Skeletal muscle satellite cell (primary cell): Measurements from ENCODE around the gene GALK2.

Experiments
- H3K27me3 ChIP-seq: 2 replicates; pipeline ENCODE4 v1.7.0; 2013; ENCODE audit warnings: low read length; ENCODE audit not compliant: control insufficient read depth, insufficient read depth
- H3K36me3 ChIP-seq: 2 replicates; pipeline ENCODE4 v1.7.0; 2013; ENCODE audit warnings: mild to moderate bottlenecking, control low read depth, low read length; ENCODE audit not compliant: insufficient read depth
- H3K4me1 ChIP-seq: 2 replicates; pipeline ENCODE4 v1.7.0; 2013; ENCODE audit warnings: low read length; ENCODE audit not compliant: control insufficient read depth, insufficient read depth
- H3K4me2 ChIP-seq: 2 replicates; pipeline ENCODE4 v1.7.0; 2013; ENCODE audit warnings: mild to moderate bottlenecking, low read length
- H3K4me3 ChIP-seq: 2 replicates; pipeline ENCODE4 v1.7.0; 2013; ENCODE audit warnings: low read length
- H3K9ac ChIP-seq: 2 replicates; pipeline ENCODE4 v1.7.0; 2013; ENCODE audit warnings: mild to moderate bottlenecking, low read depth, low read length, moderate library complexity
- H3K9me3 ChIP-seq: replicated peaks from 2 replicates; pipeline ENCODE4 v1.7.0; 2013; ENCODE audit warnings: mild to moderate bottlenecking, control low read depth, low read length

Gene GALK2

DNA sequence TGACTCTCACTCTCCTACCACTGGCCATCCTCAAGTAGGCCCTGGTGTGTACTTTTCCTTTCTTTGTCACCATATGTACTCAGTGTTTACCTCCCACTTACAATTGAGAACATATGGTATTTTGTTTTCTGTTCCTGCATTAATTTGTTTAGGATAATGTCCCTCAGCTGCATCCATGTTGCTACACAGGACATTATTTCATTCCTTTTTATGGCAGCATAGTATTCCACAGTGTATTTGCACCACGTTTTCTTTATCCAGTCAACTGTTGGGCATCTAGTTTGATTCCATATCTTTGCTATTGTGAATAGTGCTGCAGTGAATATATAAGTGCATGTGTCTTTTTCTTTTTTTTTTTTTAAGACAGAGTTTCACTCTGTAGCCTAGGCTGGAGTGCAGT lies 126.2 kb downstream of the GALK2 start:
- no peak overlapping the region for H3K4me2 ChIP-seq
- H3K4me3 ChIP-seq, result no peak overlapping the region
- H3K9ac ChIP-seq, result no peak overlapping the region
- peaks cover 6% of the 10 kb centered on the region for H3K36me3 ChIP-seq
- no peaks in the 10 kb centered on the region for H3K9me3 ChIP-seq
- peaks cover under 1% of the 10 kb centered on the region for H3K4me1 ChIP-seq
- H3K27me3 ChIP-seq, result no peaks in the 10 kb centered on the region

- Histone ChIP-seq H3K27me3 (no peaks in the 10 kb centered on the region), H3K36me3 (peaks cover 6% of the 10 kb centered on the region)
These were observed 127.5 kb downstream of the GALK2 start for GRCh38 chr15:49297584-49297983.

GRCh38 chr15:49300856-49301255 lies 130.8 kb downstream of the GALK2 start:
- H3K4me1 ChIP-seq, result peaks cover 7% of the 10 kb centered on the region

More at GRCh38 chr15:49297584-49297983, 127.5 kb downstream of the GALK2 start:
- no peaks in the 10 kb centered on the region for H3K9me3 ChIP-seq
- H3K4me3 ChIP-seq, result no peak overlapping the region
- H3K4me2 ChIP-seq, result no peak overlapping the region
- H3K9ac ChIP-seq, result no peak overlapping the region
- H3K4me1 ChIP-seq, result peaks cover 7% of the 10 kb centered on the region

GRCh38 chr15:49301562-49301961 lies 131.5 kb downstream of the GALK2 start:
- Histone ChIP-seq H3K4me1 (peaks cover 7% of the 10 kb centered on the region), H3K4me2 (no peak overlapping the region), H3K27me3 (no peaks in the 10 kb centered on the region), H3K4me3 (no peak overlapping the region), H3K36me3 (no peaks in the 10 kb centered on the region), H3K9ac (no peak overlapping the region), H3K9me3 (no peaks in the 10 kb centered on the region)

More at GRCh38 chr15:49300856-49301255, 130.8 kb downstream of the GALK2 start:
- Histone ChIP-seq H3K27me3 (no peaks in the 10 kb centered on the region), H3K36me3 (no peaks in the 10 kb centered on the region), H3K4me2 (no peak overlapping the region), H3K4me3 (no peak overlapping the region), H3K9ac (no peak overlapping the region), H3K9me3 (no peaks in the 10 kb centered on the region)

GRCh38 chr15:49303003-49303402 lies 133.0 kb downstream of the GALK2 start:
- no peaks in the 10 kb centered on the region for H3K27me3 ChIP-seq
- H3K9ac ChIP-seq, result no peak overlapping the region
- no peaks in the 10 kb centered on the region for H3K36me3 ChIP-seq
- H3K4me3 ChIP-seq, result no peak overlapping the region
- H3K9me3 ChIP-seq, result no peaks in the 10 kb centered on the region
- H3K4me2 ChIP-seq, result no peak overlapping the region
- H3K4me1 ChIP-seq, result peaks cover 7% of the 10 kb centered on the region

GRCh38 chr15:49306551-49306950 lies 136.5 kb downstream of the GALK2 start:
- peaks cover 3% of the 10 kb centered on the region for H3K4me1 ChIP-seq
- no peaks in the 10 kb centered on the region for H3K27me3 ChIP-seq
- no peaks in the 10 kb centered on the region for H3K9me3 ChIP-seq
- no peak overlapping the region for H3K4me3 ChIP-seq
- no peak overlapping the region for H3K4me2 ChIP-seq
- H3K9ac ChIP-seq, result no peak overlapping the region
- H3K36me3 ChIP-seq, result no peaks in the 10 kb centered on the region

- H3K36me3 ChIP-seq, result no peaks in the 10 kb centered on the region
- no peak overlapping the region for H3K4me2 ChIP-seq
- peaks cover 5% of the 10 kb centered on the region for H3K4me1 ChIP-seq
- no peaks in the 10 kb centered on the region for H3K9me3 ChIP-seq
- H3K27me3 ChIP-seq, result no peaks in the 10 kb centered on the region
- no peak overlapping the region for H3K9ac ChIP-seq
- no peak overlapping the region for H3K4me3 ChIP-seq
These were observed 138.6 kb downstream of the GALK2 start for GRCh38 chr15:49308686-49309085.

DNA sequence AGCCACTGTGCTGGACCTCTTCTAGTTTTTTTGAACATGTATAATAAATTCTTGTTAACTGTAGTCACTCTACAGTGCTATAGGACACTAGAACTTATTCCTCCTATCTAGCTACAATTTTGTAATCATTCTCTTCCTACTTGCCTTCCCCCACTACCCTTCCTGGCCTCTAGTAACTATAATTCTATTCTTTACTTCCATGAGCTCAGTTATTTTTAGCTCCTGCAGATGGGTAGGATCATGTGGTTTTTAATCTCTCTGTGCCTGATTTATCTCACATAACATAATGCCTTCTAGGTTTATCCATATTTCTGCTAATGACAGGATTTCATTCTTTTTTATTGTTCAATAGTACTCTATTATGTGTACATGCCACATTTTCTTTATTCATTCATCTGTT lies 139.8 kb downstream of the GALK2 start:
- Histone ChIP-seq H3K9ac (no peak overlapping the region), H3K4me2 (no peak overlapping the region), H3K9me3 (no peaks in the 10 kb centered on the region), H3K27me3 (no peaks in the 10 kb centered on the region), H3K4me3 (no peak overlapping the region), H3K4me1 (peaks cover 8% of the 10 kb centered on the region), H3K36me3 (no peaks in the 10 kb centered on the region)

DNA sequence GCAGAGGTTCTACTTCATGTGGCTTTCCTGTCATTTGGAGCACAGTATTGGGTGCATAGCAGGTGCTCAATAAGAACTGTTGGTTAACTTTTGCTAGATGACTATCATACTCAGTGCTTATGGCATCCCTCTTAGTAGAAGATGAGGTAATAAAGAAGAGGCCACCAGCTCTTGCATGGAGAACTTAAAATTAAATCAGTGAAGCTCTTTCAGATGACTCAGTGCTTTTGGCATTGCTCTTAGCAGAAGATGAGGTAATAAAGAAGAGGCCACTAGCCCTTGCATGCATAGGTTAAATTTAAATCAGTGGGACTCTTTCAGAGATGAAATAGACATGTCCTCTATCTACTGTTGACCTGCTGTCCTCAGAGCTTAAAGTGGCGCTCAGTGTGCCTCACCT lies 143.6 kb downstream of the GALK2 start:
- H3K4me3 ChIP-seq, result no peak overlapping the region
- no peak overlapping the region for H3K9ac ChIP-seq
- no peaks in the 10 kb centered on the region for H3K27me3 ChIP-seq
- peaks cover 8% of the 10 kb centered on the region for H3K4me1 ChIP-seq
- H3K36me3 ChIP-seq, result no peaks in the 10 kb centered on the region
- H3K4me2 ChIP-seq, result no peak overlapping the region
- no peaks in the 10 kb centered on the region for H3K9me3 ChIP-seq

- Histone ChIP-seq H3K4me1 (peaks cover 8% of the 10 kb centered on the region), H3K9me3 (no peaks in the 10 kb centered on the region), H3K36me3 (peaks cover 4% of the 10 kb centered on the region), H3K27me3 (no peaks in the 10 kb centered on the region), H3K9ac (no peak overlapping the region), H3K4me3 (no peak overlapping the region), H3K4me2 (no peak overlapping the region)
These were observed 144.7 kb downstream of the GALK2 start for GRCh38 chr15:49314716-49315115.

- peaks cover 11% of the 10 kb centered on the region for H3K36me3 ChIP-seq
- no peak overlapping the region for H3K9ac ChIP-seq
- H3K4me1 ChIP-seq, result peaks cover 8% of the 10 kb centered on the region
- H3K9me3 ChIP-seq, result no peaks in the 10 kb centered on the region
- H3K4me3 ChIP-seq, result no peak overlapping the region
- H3K4me2 ChIP-seq, result no peak overlapping the region
- no peaks in the 10 kb centered on the region for H3K27me3 ChIP-seq
These were observed 145.4 kb downstream of the GALK2 start for GRCh38 chr15:49315391-49315823.

DNA sequence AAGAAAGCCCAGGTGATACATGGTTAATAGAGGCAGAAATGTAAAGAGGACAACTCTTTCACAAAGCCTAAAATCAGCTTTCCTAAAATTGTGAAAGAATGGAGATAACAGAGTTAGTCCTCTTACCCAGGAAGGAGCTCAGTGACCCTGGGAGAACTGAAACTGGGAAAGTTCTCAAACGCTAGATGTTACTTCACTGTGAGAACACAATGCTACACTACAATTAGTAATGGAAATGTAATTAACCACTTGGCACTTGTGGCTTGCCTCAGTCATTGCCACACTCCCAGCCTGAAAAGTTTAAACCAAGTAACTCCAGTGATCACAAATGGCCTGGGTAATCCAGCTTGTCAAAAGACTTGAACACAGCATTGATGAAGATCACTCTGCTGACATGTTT lies 150.3 kb downstream of the GALK2 start:
- no peak overlapping the region for H3K9ac ChIP-seq
- no peak overlapping the region for H3K4me2 ChIP-seq
- no peak overlapping the region for H3K4me3 ChIP-seq
- H3K4me1 ChIP-seq, result no peaks in the 10 kb centered on the region
- no peaks in the 10 kb centered on the region for H3K9me3 ChIP-seq
- peaks cover 13% of the 10 kb centered on the region for H3K36me3 ChIP-seq
- H3K27me3 ChIP-seq, result no peaks in the 10 kb centered on the region
